Activated CD8-positive, alpha-beta memory T cell treated with anti-CD3 and anti-CD28 coated beads, Interleukin-2, amount 50 U/mL, for 4 hours (primary cell): Measurements from ENCODE around the gene ARHGEF3.
"Not testable (repeated sequence)": the region's sequence is repeated elsewhere in the genome, so short reads cannot be mapped to it uniquely, and the experiment has no call there.

Source experiments
- DNase-seq: peaks from one replicate; pipeline ENCODE4 v3.0.0-alpha.2; 2020

Gene ARHGEF3

GRCh38 chr3:56769116-56769707 lies 32.5 kb downstream of the ARHGEF3 start:
- no peak for DNase-seq

GRCh38 chr3:56764904-56765547 lies 36.7 kb downstream of the ARHGEF3 start:
- DNase-seq, result no peak

- no peak for DNase-seq
Observed at GRCh38 chr3:56764184-56764583, 37.6 kb downstream of the ARHGEF3 start.

- DNase-seq, result no peak
Observed at GRCh38 chr3:56763233-56763632, 38.5 kb downstream of the ARHGEF3 start.

GRCh38 chr3:56762718-56763117 lies 39.0 kb downstream of the ARHGEF3 start:
- DNase-seq, result no peak

- no peak for DNase-seq
Observed at GRCh38 chr3:56761887-56762651, 39.7 kb downstream of the ARHGEF3 start.

GRCh38 chr3:56761023-56761422 lies 40.7 kb downstream of the ARHGEF3 start:
- DNase-seq, result no peak

- DNase-seq, result no peak
Observed at GRCh38 chr3:56759532-56759931, 42.2 kb downstream of the ARHGEF3 start.

GRCh38 chr3:56758539-56758981 lies 43.2 kb downstream of the ARHGEF3 start:
- DNase-seq, result peak; percentile 41

- not testable (repeated sequence) for DNase-seq
Observed at GRCh38 chr3:56758042-56758441, 43.7 kb downstream of the ARHGEF3 start.

- DNase-seq, result no peak
Observed at GRCh38 chr3:56754741-56755417, 46.9 kb downstream of the ARHGEF3 start.

- DNase-seq, result no peak
Observed at GRCh38 chr3:56753206-56753820, 48.4 kb downstream of the ARHGEF3 start.

- DNase-seq, result no peak
Observed at GRCh38 chr3:56751056-56751707, 50.6 kb downstream of the ARHGEF3 start.

GRCh38 chr3:56748663-56749231 lies 53.0 kb downstream of the ARHGEF3 start:
- no peak for DNase-seq

GRCh38 chr3:56747150-56747549 lies 54.6 kb downstream of the ARHGEF3 start:
- no peak for DNase-seq

- no peak for DNase-seq
Observed at GRCh38 chr3:56744016-56744415, 57.7 kb downstream of the ARHGEF3 start.

GRCh38 chr3:56742887-56743286 lies 58.9 kb downstream of the ARHGEF3 start:
- DNase-seq, result no peak

- no peak for DNase-seq
Observed at GRCh38 chr3:56739036-56739435, 62.7 kb downstream of the ARHGEF3 start.

GRCh38 chr3:56737006-56737405 lies 64.7 kb downstream of the ARHGEF3 start:
- no peak for DNase-seq

- no peak for DNase-seq
Observed at GRCh38 chr3:56732109-56732508, 69.6 kb downstream of the ARHGEF3 start.

- peak; percentile 58 for DNase-seq
Observed at GRCh38 chr3:56725175-56725574, 76.6 kb downstream of the ARHGEF3 start.

GRCh38 chr3:56724676-56725075 lies 77.1 kb downstream of the ARHGEF3 start:
- no peak for DNase-seq
